ENCODE measurements around the gene AKAP6.

AKAP6 gene

GRCh38 chr14:32756173-32756572 is 427.1 kb downstream of the AKAP6 start:
- no peak overlapping the region for H3K4me3 ChIP-seq (ENCODE audit: low read length)
- peaks cover 11% of the 10 kb centered on the region for H3K9me3 ChIP-seq (ENCODE audit: control insufficient read depth, insufficient read depth, low read length)
- no peaks in the 10 kb centered on the region for H3K4me1 ChIP-seq (ENCODE audit: control insufficient read depth, low read length)
- H3K27me3 ChIP-seq (ENCODE audit: control insufficient read depth, low read length) = no peaks in the 10 kb centered on the region
- TF ChIP-seq EZH2phosphoT487 (IDR thresholded peaks at IDR 0.05; ENCODE audit: borderline replicate concordance, low read length) (no peak), CTCF (IDR thresholded peaks at IDR 0.05; ENCODE audit: low read depth, low read length, poor library complexity, severe bottlenecking) (no peak)
- no peak overlapping the region for H3K4me2 ChIP-seq (ENCODE audit: low read length)
- no peaks in the 10 kb centered on the region for H4K20me1 ChIP-seq (ENCODE audit: control insufficient read depth, insufficient read depth, low read depth, low read length)
- H3K36me3 ChIP-seq (ENCODE audit: control insufficient read depth, low read length) = no peaks in the 10 kb centered on the region
- no peaks in the 10 kb centered on the region for H3F3A ChIP-seq (ENCODE audit: control insufficient read depth, insufficient read depth)
- H3K9me2 ChIP-seq (replicated peaks; ENCODE audit: control insufficient read depth, low read length) = no peaks in the 10 kb centered on the region
- no peak overlapping the region for H3K27ac ChIP-seq (ENCODE audit: low read depth, low read length)
- no peaks in the 10 kb centered on the region for H3K79me2 ChIP-seq (ENCODE audit: control insufficient read depth, low read length)

DNA sequence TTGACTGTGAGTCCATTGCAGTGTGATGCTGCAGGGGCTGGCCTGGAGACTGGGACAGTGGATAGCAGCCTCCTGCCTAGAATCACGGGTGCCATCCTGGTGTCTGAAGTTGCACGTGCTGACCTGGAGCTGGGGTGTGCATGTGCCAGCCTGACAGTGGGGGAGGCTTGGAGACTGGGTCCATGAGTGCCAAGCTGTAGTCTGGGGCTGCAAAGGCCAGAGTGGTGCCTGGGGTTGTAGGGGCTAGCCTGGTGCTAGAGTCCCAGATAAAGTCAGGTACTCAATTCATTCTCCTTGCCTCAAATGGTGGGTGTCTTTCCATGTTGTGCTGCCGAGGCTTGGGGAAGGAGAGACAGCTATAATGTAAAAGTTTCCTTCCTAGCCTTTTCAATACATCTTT is 427.7 kb downstream of the AKAP6 start:
- Histone ChIP-seq H3K27ac (ENCODE audit: low read depth, low read length) (no peak overlapping the region), H3K27me3 (ENCODE audit: control insufficient read depth, low read length) (no peaks in the 10 kb centered on the region), H3K4me1 (ENCODE audit: control insufficient read depth, low read length) (no peaks in the 10 kb centered on the region), H3K9me3 (ENCODE audit: control insufficient read depth, insufficient read depth, low read length) (peaks cover 11% of the 10 kb centered on the region), H3K79me2 (ENCODE audit: control insufficient read depth, low read length) (no peaks in the 10 kb centered on the region), H4K20me1 (ENCODE audit: control insufficient read depth, insufficient read depth, low read depth, low read length) (no peaks in the 10 kb centered on the region), H3K4me3 (ENCODE audit: low read length) (no peak overlapping the region), H3F3A (ENCODE audit: control insufficient read depth, insufficient read depth) (no peaks in the 10 kb centered on the region), H3K36me3 (ENCODE audit: control insufficient read depth, low read length) (no peaks in the 10 kb centered on the region), H3K4me2 (ENCODE audit: low read length) (no peak overlapping the region), H3K9me2 (replicated peaks; ENCODE audit: control insufficient read depth, low read length) (no peaks in the 10 kb centered on the region)
- no peak for TF ChIP-seq EZH2phosphoT487 (IDR thresholded peaks at IDR 0.05; ENCODE audit: borderline replicate concordance, low read length)
- no peak for TF ChIP-seq CTCF (IDR thresholded peaks at IDR 0.05; ENCODE audit: low read depth, low read length, poor library complexity, severe bottlenecking)

DNA sequence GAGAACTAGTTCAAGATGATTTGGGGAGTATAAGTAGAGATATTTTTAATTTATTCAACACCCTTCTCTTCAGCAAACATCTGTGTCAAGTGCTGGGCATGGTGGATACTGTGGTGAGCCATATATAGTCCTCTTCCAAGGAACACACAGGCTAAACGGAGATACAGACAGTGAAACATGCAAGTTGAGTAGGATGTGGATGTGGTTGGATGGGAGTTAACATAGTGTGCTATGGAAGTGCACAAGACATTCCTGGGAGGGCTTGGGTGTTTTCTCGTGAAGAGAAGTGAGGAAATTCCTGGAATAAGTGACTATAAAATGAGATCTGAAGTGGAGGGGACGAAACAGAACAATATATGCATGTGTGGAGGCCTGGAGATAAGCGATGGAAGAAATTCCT is 428.5 kb downstream of the AKAP6 start:
- Histone ChIP-seq H3K4me2 (ENCODE audit: low read length) (no peak overlapping the region), H3K4me3 (ENCODE audit: low read length) (no peak overlapping the region), H3K9me3 (ENCODE audit: control insufficient read depth, insufficient read depth, low read length) (peaks cover 11% of the 10 kb centered on the region), H3K79me2 (ENCODE audit: control insufficient read depth, low read length) (no peaks in the 10 kb centered on the region), H4K20me1 (ENCODE audit: control insufficient read depth, insufficient read depth, low read depth, low read length) (no peaks in the 10 kb centered on the region), H3K27ac (ENCODE audit: low read depth, low read length) (no peak overlapping the region), H3F3A (ENCODE audit: control insufficient read depth, insufficient read depth) (no peaks in the 10 kb centered on the region), H3K27me3 (ENCODE audit: control insufficient read depth, low read length) (no peaks in the 10 kb centered on the region), H3K36me3 (ENCODE audit: control insufficient read depth, low read length) (no peaks in the 10 kb centered on the region), H3K4me1 (ENCODE audit: control insufficient read depth, low read length) (no peaks in the 10 kb centered on the region), H3K9me2 (replicated peaks; ENCODE audit: control insufficient read depth, low read length) (no peaks in the 10 kb centered on the region)
- TF ChIP-seq CTCF (IDR thresholded peaks at IDR 0.05; ENCODE audit: low read depth, low read length, poor library complexity, severe bottlenecking) = no peak
- TF ChIP-seq EZH2phosphoT487 (IDR thresholded peaks at IDR 0.05; ENCODE audit: borderline replicate concordance, low read length) = no peak
